NCI-H2227 (cell line): ENCODE results near the gene DNAJC5G.
A peak's percentile ranks its signal among the peaks of the same experiment; 100 is the strongest.
"Not testable (repeated sequence)": the region's sequence is repeated elsewhere in the genome, so short reads cannot be mapped to it uniquely, and the experiment has no call there.

Experiments
- DNase-seq: peaks from one replicate; lab custom pipeline; 2025; ENCODE audit not compliant: unreplicated experiment; lab: John Stamatoyannopoulos, UW

The DNAJC5G gene

DNA sequence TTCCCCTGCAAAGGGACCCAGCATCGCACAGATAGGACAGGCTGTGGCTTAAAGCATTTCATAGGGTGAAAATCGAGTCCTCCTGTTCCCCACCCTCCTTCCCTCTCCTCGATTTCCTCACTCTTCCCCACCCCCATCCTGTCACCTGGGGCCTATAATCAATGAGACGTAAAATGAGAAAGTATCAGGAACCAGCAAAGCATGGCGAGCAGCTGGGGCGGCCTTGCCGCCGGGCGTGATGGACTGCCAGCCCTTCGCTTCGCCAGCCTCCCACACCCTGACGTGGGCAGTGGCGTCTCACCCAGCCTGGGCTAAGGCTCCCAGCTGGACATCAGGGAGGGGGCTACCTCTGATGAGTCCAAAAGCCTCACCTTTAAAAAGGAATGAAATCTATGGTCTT lies 23.5 kb upstream of the DNAJC5G start:
- DNase-seq = no peak

DNA sequence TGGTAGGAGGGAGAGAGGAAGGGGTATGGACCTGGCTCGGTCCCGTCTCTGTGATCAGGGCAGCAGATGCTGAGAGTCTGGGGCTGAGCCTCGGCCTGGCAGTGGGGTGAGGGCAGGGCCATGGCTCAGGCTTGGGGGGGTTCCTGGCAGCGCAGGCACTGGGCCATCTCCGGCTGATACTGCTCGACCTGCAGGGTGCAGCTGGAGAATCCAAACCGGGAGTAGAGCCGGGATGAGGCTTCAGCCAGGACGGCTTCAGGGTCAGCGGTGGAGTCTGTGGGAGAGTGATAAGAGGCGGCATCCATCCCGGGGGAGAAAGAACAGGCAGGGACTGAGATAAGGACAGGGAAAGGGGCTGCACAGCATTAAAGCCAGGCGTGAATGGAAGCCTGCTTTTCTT lies 20.0 kb upstream of the DNAJC5G start:
- DNase-seq = no peak

DNA sequence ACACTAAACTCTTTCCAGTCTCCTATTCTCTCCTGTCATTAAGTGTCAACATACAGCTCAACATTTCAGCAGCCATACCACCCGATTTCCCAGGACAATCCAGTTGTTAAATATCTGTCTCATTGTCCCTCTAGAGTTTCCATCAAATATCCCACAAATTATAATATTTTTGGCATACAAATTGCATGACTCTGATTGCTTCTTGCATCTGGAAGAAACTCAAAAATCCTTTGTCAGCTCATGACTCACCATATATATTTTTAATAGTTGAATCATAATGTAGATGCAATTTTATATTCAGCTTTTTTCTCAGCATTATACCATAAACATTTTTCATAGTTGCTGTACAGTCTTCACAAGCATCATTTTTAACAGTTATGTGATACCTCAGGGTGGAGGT lies 19.6 kb upstream of the DNAJC5G start:
- DNase-seq = no peak

DNA sequence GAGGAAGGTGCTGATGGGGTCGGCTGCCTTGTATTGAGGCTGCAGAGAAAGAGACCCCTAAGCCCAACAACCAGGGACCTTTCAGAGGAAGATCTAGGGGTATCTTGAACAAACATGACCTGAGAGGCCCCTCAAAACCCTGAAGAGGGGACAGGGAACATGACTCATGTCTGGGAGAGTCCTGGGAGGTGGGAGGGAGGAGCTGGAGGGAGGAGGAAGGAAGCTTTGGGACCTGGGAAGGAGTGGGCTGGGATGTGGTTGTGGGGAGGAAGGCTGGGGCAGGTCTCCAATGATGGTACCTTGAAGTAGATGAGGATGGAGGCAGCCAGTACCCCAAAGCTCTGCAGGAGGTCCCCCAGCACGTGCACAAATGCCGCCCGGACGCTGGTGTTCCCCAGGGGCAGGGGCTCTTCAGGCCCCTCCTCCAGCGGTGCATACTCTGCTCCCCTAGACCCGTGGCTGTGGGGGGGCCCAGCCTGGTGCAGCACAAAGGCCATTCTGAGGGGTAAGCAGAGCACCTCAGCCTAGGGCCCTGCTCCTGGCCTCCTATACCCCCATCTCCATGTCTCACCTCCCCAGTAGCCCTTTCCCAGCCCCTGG lies 18.3 kb upstream of the DNAJC5G start:
- DNase-seq = no peak

DNA sequence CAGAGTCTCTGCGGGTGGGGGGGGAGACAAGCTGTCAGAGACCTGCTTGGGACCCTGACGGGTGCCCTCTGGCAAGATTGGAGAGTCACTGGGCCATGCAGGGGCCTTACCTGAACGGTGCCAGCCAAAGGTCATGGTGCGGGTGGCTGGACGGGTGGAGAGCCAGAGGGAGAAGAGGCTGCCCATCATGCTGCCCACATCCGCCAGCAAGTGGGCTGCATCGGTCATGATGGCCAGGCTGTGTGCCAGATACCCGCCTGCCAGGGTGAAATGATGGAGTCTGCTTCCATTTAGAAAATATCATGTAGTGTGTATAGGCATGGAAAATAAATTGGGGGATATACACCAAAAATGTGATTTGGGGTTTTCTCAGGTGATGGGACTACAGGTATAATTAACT lies 17.2 kb upstream of the DNAJC5G start:
- no peak for DNase-seq

DNA sequence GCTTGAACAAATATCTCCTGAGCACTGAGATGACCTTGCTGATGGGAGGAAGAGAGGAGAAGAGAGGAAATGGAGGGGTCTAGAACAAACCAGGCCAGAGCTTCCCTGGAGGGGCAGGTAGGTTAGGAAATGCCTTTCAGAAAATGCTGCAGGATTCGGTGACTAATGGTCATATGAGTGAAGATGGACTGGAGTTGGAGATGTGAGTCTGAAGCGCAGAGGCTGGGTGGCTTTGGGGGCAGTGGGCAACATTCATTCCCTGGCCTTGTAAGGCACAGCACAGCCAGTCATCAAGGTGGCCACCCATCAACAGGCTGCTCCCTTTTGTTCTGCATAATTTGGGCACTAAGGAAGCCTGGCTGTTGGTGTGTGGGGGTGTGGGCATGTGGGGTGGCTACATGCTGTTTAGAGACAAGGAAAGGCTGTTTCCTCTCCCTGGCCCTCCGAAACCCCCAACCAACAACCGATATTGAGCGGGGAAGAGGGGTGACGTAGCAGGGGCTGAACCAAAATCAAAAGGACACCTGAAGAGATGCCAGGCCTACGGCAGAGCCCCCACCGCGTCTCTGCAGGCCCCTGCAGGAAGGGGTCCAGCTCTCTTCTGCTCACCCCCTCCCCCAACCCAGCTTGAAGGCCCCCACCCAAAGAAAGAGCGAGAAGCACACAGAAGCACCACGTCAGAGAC lies 13.8 kb upstream of the DNAJC5G start:
- DNase-seq = no peak

DNA sequence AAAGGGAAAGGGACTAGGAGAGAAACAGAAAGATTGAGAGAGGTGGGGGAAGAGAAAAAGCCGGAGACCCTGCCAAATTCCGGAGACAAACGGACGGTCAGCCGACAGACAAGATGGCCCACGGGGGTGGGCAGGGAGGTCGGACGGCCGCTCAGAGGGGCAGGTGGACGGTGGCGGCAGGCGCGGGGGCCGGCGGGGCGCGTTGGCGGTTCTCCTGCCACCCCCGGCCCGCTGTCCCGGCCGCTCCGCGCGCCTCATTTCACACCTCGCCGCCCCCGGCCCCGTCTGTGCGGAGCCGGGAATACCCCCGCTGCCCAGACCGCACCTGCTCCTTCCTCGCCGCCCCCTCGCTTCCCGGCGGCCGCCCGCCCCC lies 13.3 kb upstream of the DNAJC5G start:
- peak; percentile 33 for DNase-seq

DNA sequence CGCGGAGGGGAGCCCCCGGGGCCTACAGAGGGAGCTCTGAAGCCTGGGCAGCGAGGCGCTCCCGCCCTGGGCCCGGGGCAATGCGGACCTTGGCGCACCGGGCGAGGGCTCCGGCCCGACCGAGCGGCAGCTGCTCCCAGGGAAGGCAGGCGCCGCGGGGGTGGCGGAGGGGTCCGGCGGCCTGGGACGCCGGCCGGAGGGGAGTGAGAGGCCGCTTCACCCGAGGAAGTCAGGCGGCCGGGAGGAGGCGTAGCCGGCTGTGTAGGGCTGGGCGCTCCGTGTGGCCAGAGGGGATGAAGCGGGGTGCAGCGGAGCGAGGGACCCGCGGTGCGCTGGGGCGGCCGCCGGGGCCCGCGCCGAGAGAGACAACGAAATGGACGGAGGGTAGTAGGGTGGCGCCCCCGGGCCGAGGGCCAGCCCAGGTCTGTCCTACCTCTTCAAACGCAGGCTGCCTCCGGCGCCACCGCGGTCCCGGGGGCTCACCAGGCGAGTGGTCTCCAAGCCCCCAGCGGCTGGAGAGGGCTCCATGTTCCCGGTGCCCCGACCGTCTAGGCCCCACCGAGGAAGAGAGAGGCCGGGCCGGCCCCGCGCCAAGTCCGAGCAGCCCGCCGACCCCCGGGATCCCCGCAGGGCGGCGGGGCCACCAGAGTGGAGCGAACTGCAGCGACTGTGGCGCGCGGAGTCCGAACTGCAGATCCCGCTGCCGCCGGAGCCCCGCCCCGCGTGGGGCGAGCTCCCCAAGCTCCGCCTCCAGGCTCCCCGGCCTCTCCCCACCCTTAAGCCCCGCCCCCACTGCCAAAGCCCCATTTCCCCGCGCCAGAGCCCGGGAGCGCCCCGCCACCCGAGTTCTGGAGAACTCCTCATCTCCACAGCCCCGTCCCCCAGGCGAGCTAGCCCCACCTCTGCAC lies 12.6 kb upstream of the DNAJC5G start, which contains the start of gene SLC30A3:
SLC30A3 (minus strand) TSS at position 669 of the 908 bp plus-strand sequence; CDS start at position 528, 141 bp downstream.
- peak; percentile 72 for DNase-seq

DNA sequence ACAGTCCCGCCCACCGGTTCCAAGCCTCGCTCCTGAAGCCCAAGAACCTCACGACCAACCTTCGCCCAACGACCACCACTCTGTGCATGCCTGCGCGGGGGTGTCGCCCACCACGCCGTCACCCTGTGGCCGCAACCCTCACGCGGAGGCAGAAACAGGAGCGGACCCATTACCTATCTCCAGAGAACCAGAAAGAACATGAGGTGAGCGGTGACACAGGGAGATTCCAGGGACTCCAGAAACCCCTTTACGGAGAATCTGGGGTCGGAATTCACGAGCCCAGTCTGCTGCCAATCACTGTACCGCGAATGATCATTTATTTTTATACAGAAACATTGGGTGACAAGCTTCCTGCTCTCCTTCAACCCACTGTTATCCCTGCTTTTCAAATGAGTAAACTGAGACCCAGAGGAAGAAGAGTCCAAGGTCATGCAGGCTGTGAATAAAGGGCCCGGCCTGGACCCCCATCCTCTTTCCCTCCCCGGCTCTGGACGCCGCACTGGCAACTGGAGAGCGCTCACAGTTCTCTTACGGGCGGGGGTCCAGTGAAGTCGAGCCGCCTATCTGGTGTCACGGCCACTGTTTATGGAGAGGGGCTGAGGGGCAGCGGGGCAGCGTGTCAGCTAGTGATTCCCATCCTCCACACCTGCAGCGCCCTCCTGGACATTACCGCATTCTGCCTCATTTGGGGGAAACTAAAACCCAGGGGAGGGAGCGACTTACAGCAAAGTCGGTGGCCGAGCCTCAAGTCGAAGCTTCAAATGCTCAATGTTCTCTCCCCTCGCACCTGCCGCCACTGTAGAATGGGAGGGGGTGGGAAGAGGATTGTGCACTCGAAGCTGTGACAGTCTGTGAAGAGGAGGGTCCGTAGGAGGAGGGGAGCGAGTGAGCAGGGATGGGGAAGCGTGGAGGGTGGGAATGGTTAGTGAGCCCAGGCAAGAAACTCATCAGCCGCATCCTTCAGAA lies 11.7 kb upstream of the DNAJC5G start:
- peak; percentile 23 for DNase-seq

DNA sequence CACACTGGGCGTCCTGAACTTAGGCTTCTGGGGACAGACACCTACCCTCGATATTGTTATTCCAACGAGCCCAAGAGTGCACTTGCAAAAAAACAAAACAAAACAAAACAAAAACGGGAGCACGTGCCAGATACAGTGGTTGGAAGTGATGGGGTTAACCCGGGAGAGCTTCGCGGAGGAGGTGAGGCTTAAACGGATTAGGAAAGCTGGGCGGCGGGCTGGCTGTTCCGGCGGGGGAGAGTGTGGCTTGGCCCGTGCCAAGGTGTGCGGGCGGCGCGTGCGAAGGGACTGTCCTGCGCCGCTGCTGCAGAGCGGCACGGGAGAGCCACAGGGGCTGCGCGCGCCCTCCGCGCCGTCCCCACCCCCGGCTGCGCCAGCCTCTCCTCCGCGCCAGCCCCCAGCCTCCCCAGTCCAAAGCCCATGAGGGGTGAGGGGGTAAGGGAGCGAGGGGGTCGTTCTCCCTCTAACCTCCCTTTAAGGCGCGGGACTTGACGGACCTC lies 10.9 kb upstream of the DNAJC5G start:
- DNase-seq = peak; percentile 25

DNA sequence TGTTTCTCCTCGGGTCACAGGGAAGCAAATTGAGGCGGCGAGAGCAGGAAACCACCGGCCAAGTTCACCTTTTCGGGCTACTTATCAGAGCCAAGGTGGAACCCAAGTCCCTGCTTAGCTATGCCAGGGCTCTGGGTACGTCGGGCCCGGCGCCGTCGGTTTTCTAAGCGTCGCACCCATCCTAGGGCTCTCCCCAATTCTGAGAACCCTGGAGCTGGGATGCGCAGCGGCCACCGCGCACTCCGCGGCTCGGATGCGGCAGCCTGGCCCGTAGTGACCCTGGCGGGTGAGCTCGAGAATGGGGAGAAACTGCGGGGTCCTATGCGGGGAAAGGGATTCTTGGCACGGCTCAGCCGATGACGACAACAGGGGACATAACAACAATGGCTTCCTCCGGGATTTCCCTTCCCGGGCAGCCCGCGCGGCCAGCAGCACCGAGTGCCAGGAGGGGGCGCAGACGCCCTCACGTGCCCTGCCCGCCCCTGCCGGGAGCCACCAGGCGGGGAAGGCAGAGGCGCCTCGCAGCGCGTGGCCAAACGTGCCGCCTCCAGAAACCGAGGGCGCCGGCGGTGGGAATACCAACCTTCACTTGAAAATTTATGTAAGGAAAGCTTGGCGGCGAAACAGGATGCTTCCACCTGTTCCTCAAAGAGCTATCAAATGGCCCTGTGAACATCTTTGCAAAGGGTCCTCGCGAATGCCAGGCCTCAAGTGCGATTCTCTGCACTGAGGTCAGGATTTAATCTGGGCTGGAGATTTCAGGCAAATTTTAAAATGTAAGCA lies 10.3 kb upstream of the DNAJC5G start:
- DNase-seq = peak; percentile 91

DNA sequence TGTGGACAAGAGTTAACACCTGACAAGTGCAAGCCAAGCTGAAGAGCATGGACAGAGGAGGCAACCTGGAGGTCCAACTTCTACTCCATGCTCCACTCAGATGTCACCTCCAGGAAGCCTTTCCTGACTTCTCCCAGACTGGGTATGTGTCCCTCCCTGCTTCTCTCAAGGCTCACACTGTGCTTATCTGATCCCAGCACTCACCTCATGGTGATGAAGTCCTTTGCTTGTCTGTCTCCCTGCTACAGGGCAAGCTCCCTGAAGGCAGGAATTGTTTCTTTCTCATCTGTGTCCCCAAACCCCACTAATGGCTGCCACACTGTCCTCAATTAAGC lies 9.7 kb upstream of the DNAJC5G start:
- no peak for DNase-seq

DNA sequence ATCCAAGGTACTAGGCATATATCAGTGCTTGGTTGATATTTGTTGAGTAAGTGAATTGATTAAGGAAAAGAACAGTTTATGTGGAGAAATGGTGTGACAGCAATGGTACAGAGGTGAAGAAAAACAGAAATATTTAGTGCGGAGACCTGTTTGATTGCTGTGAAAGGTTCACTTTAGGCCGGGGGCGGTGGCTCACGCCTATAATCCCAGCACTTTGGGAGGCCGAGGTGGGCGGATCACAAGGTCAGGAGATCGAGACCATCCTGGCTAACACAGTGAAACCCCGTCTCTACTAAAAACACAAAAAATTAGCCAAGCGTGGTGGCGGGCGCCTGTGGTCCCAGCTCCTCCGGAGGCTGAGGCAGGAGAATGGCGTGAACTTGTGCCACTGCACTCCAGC lies 6.9 kb upstream of the DNAJC5G start:
- not testable (repeated sequence) for DNase-seq

DNA sequence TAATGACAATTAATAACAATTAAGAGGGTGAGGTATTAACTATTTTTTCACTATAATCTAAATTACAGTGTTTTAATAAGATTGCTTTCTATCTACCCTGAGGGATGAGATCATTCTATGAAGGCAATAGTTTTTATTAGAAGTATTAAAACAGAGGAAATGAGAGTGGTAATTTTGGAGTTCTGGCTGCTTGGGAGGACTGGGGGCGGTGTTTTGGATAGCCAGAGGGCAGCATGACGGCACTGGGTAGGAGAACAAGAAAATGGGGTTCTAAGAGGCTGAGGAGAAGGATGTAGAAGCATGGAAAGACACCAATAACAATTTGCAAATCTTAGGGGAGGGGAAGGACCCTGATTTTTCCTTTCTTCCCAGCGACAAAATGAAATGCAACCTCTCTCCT lies 5.1 kb upstream of the DNAJC5G start:
- no peak for DNase-seq

DNA sequence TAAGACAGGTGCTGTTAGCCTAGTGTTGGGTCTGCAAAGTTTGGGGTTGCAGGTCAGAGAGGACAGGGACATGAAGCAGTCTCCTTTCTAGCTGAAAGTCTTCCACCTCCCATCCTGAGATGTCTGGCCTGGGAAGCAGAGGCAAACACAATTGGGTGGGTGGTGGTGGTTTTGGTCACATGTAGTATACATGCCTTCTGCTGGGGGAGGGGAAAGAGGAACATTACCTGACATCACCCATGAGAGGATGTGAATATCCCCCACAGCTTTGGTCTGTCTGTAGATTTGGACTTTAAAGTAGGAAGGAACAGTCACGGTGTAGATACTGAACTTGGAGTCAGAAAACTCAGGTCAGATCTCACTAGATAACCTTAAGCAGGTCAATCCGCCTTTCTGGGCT lies 4.6 kb upstream of the DNAJC5G start:
- no peak for DNase-seq

DNA sequence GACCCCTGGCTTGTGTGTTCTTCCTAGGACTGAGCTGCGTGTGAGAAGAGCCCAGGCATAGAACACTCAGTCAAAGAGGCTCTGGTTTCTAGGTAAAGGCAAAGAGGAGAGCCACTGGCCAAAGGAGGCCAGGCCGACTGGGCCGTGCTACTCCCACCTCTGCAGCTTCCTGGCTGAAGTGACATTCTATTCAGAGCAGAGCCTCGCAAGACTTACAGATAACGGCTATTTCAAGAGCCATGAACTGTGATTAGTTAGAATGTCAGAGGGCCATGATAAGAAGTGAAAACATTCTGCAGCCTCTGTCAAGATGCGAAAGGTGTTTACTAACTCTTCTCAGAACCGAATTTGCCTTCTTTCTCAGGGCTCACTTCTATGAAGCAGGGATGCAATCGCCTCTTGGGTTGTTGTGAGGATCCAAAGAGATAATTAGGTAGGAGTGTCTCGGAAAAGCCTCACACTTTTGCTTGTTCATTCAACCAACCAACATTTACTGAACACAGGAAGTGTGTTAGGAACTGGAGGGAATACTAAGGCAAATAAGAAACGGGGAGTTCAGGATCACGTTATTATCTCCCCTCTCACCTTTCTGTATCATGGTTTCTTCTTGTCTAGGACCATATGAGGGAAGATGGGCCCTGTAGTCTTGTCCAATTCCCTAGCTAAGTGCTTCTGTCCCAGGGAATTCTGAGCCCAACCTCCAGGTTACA lies 3.4 kb upstream of the DNAJC5G start:
- no peak for DNase-seq

DNA sequence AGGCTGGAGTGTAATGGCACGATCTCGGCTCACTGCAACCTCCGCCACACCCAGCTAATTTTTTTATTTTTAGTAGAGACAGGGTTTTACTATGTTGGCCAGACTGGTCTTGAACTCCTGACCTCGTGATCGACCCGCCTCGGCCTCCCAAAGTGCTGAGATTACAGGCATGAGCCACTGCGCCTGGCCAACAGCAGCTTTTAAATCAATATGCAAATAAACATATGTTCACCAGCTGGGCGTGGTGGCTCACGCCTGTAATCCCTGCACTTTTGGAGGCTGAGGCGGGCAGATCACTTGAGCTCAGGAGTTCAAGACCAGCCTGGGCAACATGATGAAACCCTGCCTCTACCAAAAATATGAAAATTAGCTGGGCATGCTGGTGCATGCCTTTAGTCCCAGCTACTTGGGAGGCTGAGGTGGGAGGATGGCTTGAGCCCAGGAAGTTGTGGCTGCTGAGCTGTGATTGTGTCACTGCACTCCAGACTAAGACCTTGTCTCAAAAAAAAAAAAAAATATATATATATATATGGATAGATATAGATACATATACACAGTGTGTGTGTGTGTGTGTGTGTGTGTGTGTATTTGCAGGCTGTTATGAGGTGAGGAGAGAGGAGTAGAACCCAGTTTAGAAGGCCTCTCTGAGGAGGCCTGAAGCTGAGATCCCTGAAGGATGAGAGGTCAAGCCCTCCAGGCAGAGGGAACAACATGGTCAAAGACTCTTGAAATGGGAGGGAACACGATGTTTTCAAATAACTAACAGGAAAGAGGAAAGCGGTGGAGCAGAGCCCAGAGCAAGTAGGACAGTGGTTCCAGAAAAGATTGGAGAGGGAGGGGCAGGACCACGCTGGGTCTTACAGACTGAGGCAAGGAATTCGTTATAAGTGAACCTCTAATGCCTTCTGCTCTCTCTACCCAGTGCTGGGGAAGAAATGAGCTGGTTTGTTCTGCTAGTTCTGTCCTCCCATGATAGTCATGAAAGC lies 2.4 kb upstream of the DNAJC5G start:
- DNase-seq = not testable (repeated sequence)

DNA sequence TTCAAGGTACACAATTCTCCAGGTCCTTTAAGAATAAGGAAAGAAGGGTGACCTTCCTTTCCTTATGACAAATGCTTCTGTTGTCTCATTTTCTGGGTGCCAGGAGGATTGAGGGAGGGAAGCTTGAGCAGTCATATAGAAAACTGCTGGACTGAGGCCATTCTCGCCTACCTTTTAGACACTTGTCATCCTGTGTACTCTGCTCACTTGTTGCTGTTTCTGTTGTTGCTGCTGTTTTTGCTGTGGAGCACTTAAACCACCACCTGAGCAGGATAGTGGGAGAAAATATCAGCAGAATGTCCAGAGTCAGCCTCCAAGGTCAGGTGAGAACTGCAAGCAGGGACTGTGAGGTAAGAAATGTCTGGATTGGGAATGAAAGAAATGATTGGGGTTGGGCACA lies 2.8 kb downstream of the DNAJC5G start:
- DNase-seq = no peak
